ENCODE measurements around the gene MAD2L1BP. TPM values are rescaled to one million over a fixed set of nuclear protein-coding genes. Genes with fewer than 3 reads are reported as not detected.

Gene MAD2L1BP
- total and polyA plus RNA-seq, 2 of the 13 experiments (the other 11 are each of a cell fraction or from before 2014, with no cell fraction given) = 54.2 to 55.5 TPM

GRCh38 chr6:43669922-43670622 lies 34.4 kb downstream of the MAD2L1BP start (continued):
- no peak for TF ChIP-seq ZNF34 (CRISPR knock-in tag; IDR thresholded peaks at IDR 0.05; ENCODE audit: borderline replicate concordance)
- no peak for TF ChIP-seq NR0B2 (CRISPR knock-in tag; IDR thresholded peaks at IDR 0.05)
- no peak for TF ChIP-seq PPARG (CRISPR knock-in tag; conservative IDR thresholded peaks at IDR 0.05)
- TF ChIP-seq SRSF4 (IDR thresholded peaks at IDR 0.05; ENCODE audit: low read depth, low read length, poor library complexity, severe bottlenecking) = no peak
- 0 out of 2 replicates have a peak, but pooled peaks have one; percentile 19 for TF ChIP-seq IRF9 (CRISPR knock-in tag; IDR thresholded peaks at IDR 0.05; ENCODE audit: borderline replicate concordance)
- TF ChIP-seq ZNF687 (CRISPR knock-in tag; IDR thresholded peaks at IDR 0.05) = no peak
- TF ChIP-seq ZNF75D (CRISPR knock-in tag; IDR thresholded peaks at IDR 0.05; ENCODE audit: borderline replicate concordance) = no peak
- TF ChIP-seq ZBTB8A (CRISPR knock-in tag; IDR thresholded peaks at IDR 0.05; ENCODE audit: borderline replicate concordance, low read depth) = no peak
- TF ChIP-seq ZNF670 (CRISPR knock-in tag; IDR thresholded peaks at IDR 0.05; ENCODE audit: borderline replicate concordance) = 0 out of 2 replicates have a peak, but pooled peaks have one; percentile 52
- no peak for TF ChIP-seq AKNA (CRISPR knock-in tag; IDR thresholded peaks at IDR 0.05; ENCODE audit: borderline replicate concordance)
- no peak for TF ChIP-seq PCBP1 (IDR thresholded peaks at IDR 0.05; ENCODE audit: borderline replicate concordance, low read depth, low read length)
- no peak for TF ChIP-seq KLF12 (CRISPR knock-in tag; IDR thresholded peaks at IDR 0.05; ENCODE audit: borderline replicate concordance)
- no peak for TF ChIP-seq ZBTB10 (CRISPR knock-in tag; IDR thresholded peaks at IDR 0.05; ENCODE audit: borderline replicate concordance)
